Measurements from ENCODE around the gene C1orf35.

The C1orf35 gene

GRCh38 chr1:228079013-228079412 is 24.1 kb downstream of the C1orf35 start:
- DNase-seq (ENCODE audit: low read depth in 3 of 3) = no peak

GRCh38 chr1:228077565-228078330 is 25.4 kb downstream of the C1orf35 start:
- no peak for DNase-seq (ENCODE audit: low read depth in 3 of 3)

- no peak for DNase-seq (ENCODE audit: low read depth in 3 of 3)
These were observed 26.2 kb downstream of the C1orf35 start for GRCh38 chr1:228076796-228077430.

- DNase-seq (ENCODE audit: low read depth in 3 of 3) = no peak
These were observed 27.3 kb downstream of the C1orf35 start for GRCh38 chr1:228075801-228076271.

GRCh38 chr1:228074954-228075730 is 28.0 kb downstream of the C1orf35 start:
- no peak for DNase-seq (ENCODE audit: low read depth in 3 of 3)

- no peak for DNase-seq (ENCODE audit: low read depth in 3 of 3)
These were observed 29.1 kb downstream of the C1orf35 start for GRCh38 chr1:228073857-228074545.

- DNase-seq (ENCODE audit: low read depth in 3 of 3) = no peak
These were observed 29.9 kb downstream of the C1orf35 start for GRCh38 chr1:228073061-228073856.

GRCh38 chr1:228072658-228073043 is 30.5 kb downstream of the C1orf35 start:
- no peak for DNase-seq (ENCODE audit: low read depth in 3 of 3)

GRCh38 chr1:228071839-228072657 is 31.1 kb downstream of the C1orf35 start:
- DNase-seq (ENCODE audit: low read depth in 3 of 3) = no peak

GRCh38 chr1:228070851-228071250 is 32.3 kb downstream of the C1orf35 start:
- no peak for DNase-seq (ENCODE audit: low read depth in 3 of 3)

- DNase-seq (ENCODE audit: low read depth in 3 of 3) = no peak
These were observed 33.0 kb downstream of the C1orf35 start for GRCh38 chr1:228070173-228070572.

- no peak for DNase-seq (ENCODE audit: low read depth in 3 of 3)
These were observed 34.8 kb downstream of the C1orf35 start for GRCh38 chr1:228068359-228068758.

GRCh38 chr1:228066891-228067654 is 36.1 kb downstream of the C1orf35 start:
- no peak for DNase-seq (ENCODE audit: low read depth in 3 of 3)

- DNase-seq (ENCODE audit: low read depth in 3 of 3) = no peak
These were observed 36.7 kb downstream of the C1orf35 start for GRCh38 chr1:228066416-228066815.

GRCh38 chr1:228065543-228066347 is 37.4 kb downstream of the C1orf35 start:
- no peak for DNase-seq (ENCODE audit: low read depth in 3 of 3)

- DNase-seq (ENCODE audit: low read depth in 3 of 3) = no peak
These were observed 38.2 kb downstream of the C1orf35 start for GRCh38 chr1:228064741-228065542.

- DNase-seq (ENCODE audit: low read depth in 3 of 3) = no peak
These were observed 38.8 kb downstream of the C1orf35 start for GRCh38 chr1:228064296-228064695.
